Transverse colon (tissue), 4 donors: ENCODE measurements around the gene SACM1L. TPM values are rescaled to one million over a fixed set of nuclear protein-coding genes. Genes with fewer than 3 reads are reported as not detected.

Experiments
- DNase-seq: peaks from one replicate; pipeline ENCODE4 v3.0.0-alpha.2; 2019
- H3K27ac ChIP-seq, 4 donors: fragments of 200-600 bp; sonication (generic); 2 replicates each; pipeline ENCODE4 v1.5.1; 2016 to 2018; ENCODE audit warnings: inconsistent platforms in 4 of 4
- H3K27me3 ChIP-seq: fragments of 200-600 bp; sonication (generic); 2 replicates; pipeline ENCODE4 v1.5.1; 2017; ENCODE audit warnings: inconsistent platforms
- H3K36me3 ChIP-seq, 4 donors: fragments of 200-600 bp; sonication (generic); 2 replicates each; pipeline ENCODE4 v1.5.1; 2017 to 2019; ENCODE audit warnings: inconsistent platforms in 4 of 4
- H3K4me1 ChIP-seq, 4 donors: fragments of 200-600 bp; sonication (generic); 2 replicates each; pipeline ENCODE4 v1.5.1; 2017 to 2020; ENCODE audit warnings: inconsistent platforms in 4 of 4
- H3K4me3 ChIP-seq, 4 donors: fragments of 200-600 bp; sonication (generic); 1 replicate in 1 of 4; 2 replicates in 3 of 4; pipeline versions ENCODE4 v1.5.1 to v1.6.1; 2017 to 2019; ENCODE audit warnings: inconsistent platforms in 4 of 4
- H3K9me3 ChIP-seq, 2 donors: fragments of 200-600 bp; sonication (generic); 2 replicates each; pipeline ENCODE4 v1.5.1; 2017 to 2019; ENCODE audit warnings: inconsistent platforms in 2 of 2
- CTCF ChIP-seq, 5 experiments: fragments of 200-600 bp in 3 of 5; fragments of 450-650 bp in 2 of 5; sonication (generic) in 3 of 5; IDR thresholded peaks; 1 replicate in 2 of 5; 2 replicates in 3 of 5; pipeline ENCODE4 v1.5.1; 2016 to 2017; ENCODE audit warnings: antibody characterized with exemption in 5 of 5, inconsistent platforms in 3 of 5, mild to moderate bottlenecking in 2 of 5, moderate library complexity in 1 of 5
- EP300 ChIP-seq: sonication (generic); formaldehyde crosslinking; IDR thresholded peaks from one replicate; pipeline ENCODE4 v1.6.1; 2017; ENCODE audit warnings: antibody characterized with exemption, low read depth
- POLR2A ChIP-seq: fragments of 450-650 bp; IDR thresholded peaks from one replicate; pipeline ENCODE4 v1.6.1; 2016; ENCODE audit warnings: antibody characterized with exemption, mild to moderate bottlenecking, moderate library complexity
- POLR2AphosphoS5 ChIP-seq, 3 donors: sonication (generic); formaldehyde crosslinking; IDR thresholded peaks; one replicate each; pipeline ENCODE4 v1.6.1; 2016; ENCODE audit warnings: antibody characterized with exemption in 3 of 3
- WGBS, 2 donors: methylation state at CpG; one replicate each; pipeline ENCODE4 v1.1.5; 2018; ENCODE audit warnings: low coverage in 1 of 2; 5-methylcytosine and 5-hydroxymethylcytosine counted together
- in situ Hi-C, 4 donors: fragments of 200-750 bp; cut with MboI; loops; one replicate each; pipeline versions ENCODE4 v1.15.0 to v1.15.1; 2017; ENCODE audit warnings: low sequenced_read_pairs in 3 of 4, low pct_ligation_motif_present in 1 of 4, low pct_unique_long_range_greater_than_20kb in 1 of 4
- intact Hi-C: fragments of 100-400 bp; cut with DNase I; formaldehyde crosslinking; loops from one replicate; pipeline ENCODE4 v1.15.1; 2023; ENCODE audit warnings: low total_unique reads
- total RNA-seq, 4 donors: library from RNA; depleted of rRNA; stranded (reverse); fragments of >200 nt; gene quantifications; one replicate each; pipeline ENCODE4 v1.1.0, GENCODE V29; 2016

The SACM1L gene
- total RNA-seq, 4 donors from 2014 or later = 8.6 to 71.9 (median 53.8) TPM

GRCh38 chr3:45786801-45787495, 97.8 kb downstream of the SACM1L start:
- in situ Hi-C loops = no loop called here
- no peak for DNase-seq
- 50 to 75% methylated on average over 1 to 4 of the region's 4 CpGs for WGBS, 2 donors

GRCh38 chr3:45787551-45787950, 98.4 kb downstream of the SACM1L start:
- no peak for DNase-seq

More at GRCh38 chr3:45786801-45787495, 97.8 kb downstream of the SACM1L start:
- H3K36me3 ChIP-seq = no peaks in the 10 kb centered on the region
- H3K27me3 ChIP-seq = no peaks in the 10 kb centered on the region
- no peaks in the 10 kb centered on the region for H3K4me1 ChIP-seq
- intact Hi-C loops = no loop called here
- no peak overlapping the region for H3K4me3 ChIP-seq
- H3K9me3 ChIP-seq = no peaks in the 10 kb centered on the region
- TF ChIP-seq EP300 (no peak), POLR2A (no peak), CTCF (IDR thresholded peaks at IDR 0.05) (no peak), POLR2AphosphoS5 (IDR thresholded peaks at IDR 0.05) (no peak)
- no peak overlapping the region for H3K27ac ChIP-seq

DNA sequence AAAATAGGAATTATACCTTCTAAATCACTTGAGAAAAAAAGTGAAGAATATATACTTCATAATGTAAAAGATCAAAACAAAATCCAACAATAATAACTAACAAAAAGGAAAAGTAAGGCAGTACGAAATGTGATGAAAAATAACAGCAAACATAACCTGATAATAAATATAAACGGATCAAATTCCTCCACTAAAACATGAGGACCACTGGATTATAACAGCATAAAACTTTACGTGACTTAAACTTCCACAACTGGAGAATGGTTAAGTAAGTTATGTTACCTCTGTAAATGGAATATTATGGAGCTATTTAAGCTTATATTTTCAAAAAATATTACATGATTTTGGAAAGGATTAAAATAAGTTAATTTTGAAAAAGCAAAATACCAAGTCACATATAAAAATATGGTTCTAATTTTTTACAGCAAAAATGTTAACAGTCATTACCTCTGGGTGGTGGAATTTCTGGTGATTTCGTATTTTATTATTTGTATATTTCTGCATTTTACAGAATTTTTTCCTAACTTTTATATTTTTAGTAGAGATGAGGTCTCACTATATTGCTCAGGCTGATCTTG, 100.1 kb downstream of the SACM1L start:
- no peak for DNase-seq
- TF ChIP-seq EP300 (no peak), POLR2AphosphoS5 (IDR thresholded peaks at IDR 0.05) (no peak), CTCF (IDR thresholded peaks at IDR 0.05) (no peak), POLR2A (no peak)
- H3K36me3 ChIP-seq = no peaks in the 10 kb centered on the region
- no peak overlapping the region for H3K27ac ChIP-seq
- no peak overlapping the region for H3K4me3 ChIP-seq
- intact Hi-C loops (no loop called here), in situ Hi-C loops (no loop called here)
- no peaks in the 10 kb centered on the region for H3K27me3 ChIP-seq
- no peaks in the 10 kb centered on the region for H3K4me1 ChIP-seq
- 88 to 92% methylated on average over 4 of the region's 4 CpGs for WGBS, 2 donors
- H3K9me3 ChIP-seq = no peaks in the 10 kb centered on the region

More at GRCh38 chr3:45787551-45787950, 98.4 kb downstream of the SACM1L start:
- Histone ChIP-seq H3K36me3 (no peaks in the 10 kb centered on the region), H3K27ac (no peak overlapping the region), H3K9me3 (no peaks in the 10 kb centered on the region), H3K4me3 (no peak overlapping the region), H3K27me3 (no peaks in the 10 kb centered on the region), H3K4me1 (no peaks in the 10 kb centered on the region)
- WGBS, 2 donors = 100% methylated on average over 1 to 2 of the region's 2 CpGs
- no peak for TF ChIP-seq EP300
- no peak for TF ChIP-seq POLR2AphosphoS5 (IDR thresholded peaks at IDR 0.05)
- no peak for TF ChIP-seq CTCF (IDR thresholded peaks at IDR 0.05)
- TF ChIP-seq POLR2A = no peak
- in situ Hi-C loops = no loop called here
- intact Hi-C loops = no loop called here

DNA sequence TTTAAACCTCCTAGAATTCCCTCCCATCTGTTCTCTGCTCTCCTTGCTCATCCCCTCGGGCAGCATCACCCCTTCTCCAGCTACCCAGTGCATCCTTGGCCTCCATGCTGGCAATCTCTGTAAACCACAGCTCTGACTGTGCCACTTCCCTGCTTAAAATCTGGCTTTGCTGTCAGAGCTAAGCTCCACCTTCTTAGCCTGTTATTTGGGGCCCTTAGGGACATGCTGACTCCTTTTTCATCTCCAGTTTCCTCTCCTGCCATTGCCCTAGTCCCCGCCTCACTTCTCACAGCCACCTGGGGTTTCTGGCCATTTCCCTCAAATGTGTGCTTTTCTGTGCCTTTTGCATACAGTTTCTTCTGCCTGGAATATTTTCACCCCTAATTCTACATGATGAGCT, 101.4 kb downstream of the SACM1L start:
- Histone ChIP-seq H3K27me3 (peaks cover 12% of the 10 kb centered on the region), H3K4me1 (peaks cover 0 to under 1% (median under 1%) of the 10 kb centered on the region in 4 donors), H3K27ac (no peak overlapping the region), H3K4me3 (no peak overlapping the region), H3K9me3 (no peaks in the 10 kb centered on the region), H3K36me3 (no peaks in the 10 kb centered on the region)
- 78 to 80% methylated on average over 2 of the region's 2 CpGs for WGBS, 2 donors
- no peak for TF ChIP-seq CTCF (IDR thresholded peaks at IDR 0.05)
- no peak for TF ChIP-seq POLR2A
- TF ChIP-seq EP300 = no peak
- no peak for TF ChIP-seq POLR2AphosphoS5 (IDR thresholded peaks at IDR 0.05)
- intact Hi-C loops (no loop called here), in situ Hi-C loops (no loop called here)
- no peak for DNase-seq
